ENCODE data around the gene CAMK2D. TPM values are rescaled to one million over a fixed set of nuclear protein-coding genes. Genes with fewer than 3 reads are reported as not detected.

CAMK2D gene
- total RNA-seq, 2 donors from 2014 or later, result 69.5 to 109 TPM

- no peaks in the 10 kb centered on the region for H3K9me3 ChIP-seq
- H3K9ac ChIP-seq (ENCODE audit: low read depth in 2 of 2, low read length in 2 of 2), result no peak overlapping the region
- no peak overlapping the region for H3K4me3 ChIP-seq
- intact Hi-C loops (cut with DNase I), result loop anchor here (10.0 kb wide), 1 partner anchor 52 kb away; no protein-coding TSS in a partner anchor
- no peak for DNase-seq
- H3K27ac ChIP-seq, result no peak overlapping the region
- H3K27me3 ChIP-seq, result no peaks in the 10 kb centered on the region
- no peaks in the 10 kb centered on the region for H3K4me1 ChIP-seq
- no peak for TF ChIP-seq CTCF (IDR thresholded peaks at IDR 0.05)
- no peaks in the 10 kb centered on the region for H3K36me3 ChIP-seq
These were observed 145.1 kb downstream of the CAMK2D start for GRCh38 chr4:113616443-113616842.

GRCh38 chr4:113614414-113614813, 147.1 kb downstream of the CAMK2D start:
- Histone ChIP-seq H3K9ac (ENCODE audit: low read depth in 2 of 2, low read length in 2 of 2) (no peak overlapping the region), H3K9me3 (no peaks in the 10 kb centered on the region), H3K4me1 (no peaks in the 10 kb centered on the region), H3K4me3 (no peak overlapping the region), H3K36me3 (no peaks in the 10 kb centered on the region), H3K27me3 (no peaks in the 10 kb centered on the region), H3K27ac (no peak overlapping the region)
- DNase-seq, result no peak
- intact Hi-C loops (cut with DNase I), result loop anchor here (10.0 kb wide), 1 partner anchor 50 kb away; no protein-coding TSS in a partner anchor
- no peak for TF ChIP-seq CTCF (IDR thresholded peaks at IDR 0.05)

GRCh38 chr4:113613503-113613902, 148.0 kb downstream of the CAMK2D start:
- no peaks in the 10 kb centered on the region for H3K4me1 ChIP-seq
- intact Hi-C loops (cut with DNase I), result loop anchor here (10.0 kb wide), 1 partner anchor 49 kb away; no protein-coding TSS in a partner anchor
- no peak overlapping the region for H3K4me3 ChIP-seq
- no peak for TF ChIP-seq CTCF (IDR thresholded peaks at IDR 0.05)
- no peak for DNase-seq
- H3K9me3 ChIP-seq, result no peaks in the 10 kb centered on the region
- H3K36me3 ChIP-seq, result no peaks in the 10 kb centered on the region
- H3K27ac ChIP-seq, result no peak overlapping the region
- H3K27me3 ChIP-seq, result no peaks in the 10 kb centered on the region
- H3K9ac ChIP-seq (ENCODE audit: low read depth in 2 of 2, low read length in 2 of 2), result no peak overlapping the region

DNA sequence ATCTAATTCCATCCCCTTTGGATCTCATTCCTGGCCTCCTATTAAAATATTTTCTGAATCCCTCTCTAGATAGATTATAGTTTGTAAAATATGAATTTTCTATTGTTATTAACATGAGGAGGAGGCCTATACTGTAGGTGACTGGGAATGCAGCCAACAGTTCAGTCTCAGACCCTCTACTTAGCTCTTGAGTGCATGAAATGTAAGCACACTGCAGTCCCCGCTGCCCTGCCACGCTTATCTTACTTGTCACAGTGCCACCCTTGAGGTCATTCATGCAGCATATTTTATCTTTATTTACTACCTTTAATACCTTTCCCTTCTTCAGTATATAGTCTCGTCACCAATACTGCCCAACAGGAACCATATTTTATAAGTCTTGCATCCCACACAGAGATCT, 151.0 kb downstream of the CAMK2D start:
- Histone ChIP-seq H3K4me1 (no peaks in the 10 kb centered on the region), H3K9ac (ENCODE audit: low read depth in 2 of 2, low read length in 2 of 2) (no peak overlapping the region), H3K27me3 (no peaks in the 10 kb centered on the region), H3K4me3 (no peak overlapping the region), H3K36me3 (no peaks in the 10 kb centered on the region), H3K27ac (no peak overlapping the region), H3K9me3 (no peaks in the 10 kb centered on the region)
- TF ChIP-seq CTCF (IDR thresholded peaks at IDR 0.05), result no peak
- intact Hi-C loops (cut with DNase I), result loop anchor here (10.0 kb wide), 1 partner anchor 46 kb away; no protein-coding TSS in a partner anchor
- DNase-seq, result no peak

- TF ChIP-seq CTCF (IDR thresholded peaks at IDR 0.05), result no peak
- Histone ChIP-seq H3K9me3 (no peaks in the 10 kb centered on the region), H3K4me1 (no peaks in the 10 kb centered on the region), H3K9ac (ENCODE audit: low read depth in 2 of 2, low read length in 2 of 2) (no peak overlapping the region), H3K27me3 (no peaks in the 10 kb centered on the region), H3K36me3 (no peaks in the 10 kb centered on the region), H3K27ac (no peak overlapping the region), H3K4me3 (no peak overlapping the region)
- intact Hi-C loops (cut with DNase I), result no loop called here
- no peak for DNase-seq
These were observed 153.5 kb downstream of the CAMK2D start for GRCh38 chr4:113607998-113608397.

Measured in colonic mucosa (tissue), 4 donors.